Panc1 (cell line): ENCODE results near the gene SLC9A9. TPM values are rescaled to one million over a fixed set of nuclear protein-coding genes. Genes with fewer than 3 reads are reported as not detected.

Experiments used
- ATAC-seq: fragments of 200-7000 bp; cut with Tn5 transposase; 2 replicates; pipeline ENCODE4 v1.9.1; 2020; ENCODE audit warnings: mild to moderate bottlenecking, moderate library complexity
- BruUV-seq: library from RNA; stranded (reverse); fragments of 400-500 nt; replicated peaks from 2 replicates; lab custom pipeline; 2021; lab: Mats Ljungman, UMichigan
- CTCF ChIA-PET: fragments of 300-600 bp; sonication (Branson Sonifier 250); formaldehyde crosslinking; loops from one replicate; lab custom pipeline; 2022; ENCODE audit warnings: antibody characterized with exemption; lab: Charles Lee
- POLR2A ChIA-PET: fragments of 300-600 bp; sonication (Branson Sonifier 250); formaldehyde crosslinking; loops from one replicate; lab custom pipeline; 2022; ENCODE audit warnings: antibody characterized with exemption; lab: Charles Lee
- DNase-seq: peaks from one replicate; pipeline ENCODE4 v3.0.0-alpha.2; 2010; ENCODE audit warnings: low read depth, low spot score
- H3K27ac ChIP-seq: 2 replicates; pipeline ENCODE4 v1.5.1; 2011; ENCODE audit warnings: mild to moderate bottlenecking, low read length, inconsistent platforms
- H3K27me3 ChIP-seq: fragments of 200-500 bp; sonication (Bioruptor generic); 2 replicates; pipeline ENCODE4 v1.6.0; 2014; ENCODE audit warnings: low read length, inconsistent platforms; ENCODE audit not compliant: control insufficient read depth, insufficient read depth
- H3K36me3 ChIP-seq: fragments of 200-500 bp; sonication (Bioruptor generic); 2 replicates; pipeline ENCODE4 v1.5.1; 2014; ENCODE audit warnings: inconsistent platforms, mild to moderate bottlenecking, low read length, moderate library complexity; ENCODE audit not compliant: control insufficient read depth, insufficient read depth
- H3K4me1 ChIP-seq: 2 replicates; pipeline ENCODE4 v1.5.1; 2011; ENCODE audit warnings: inconsistent platforms, mild to moderate bottlenecking, low read length, moderate library complexity; ENCODE audit not compliant: control insufficient read depth, insufficient read depth
- H3K4me3 ChIP-seq, 2 experiments: 2 replicates each; pipeline ENCODE4 v1.5.1; 2011 to 2012; ENCODE audit warnings: low read depth in 2 of 2, low read length in 2 of 2, mild to moderate bottlenecking in 2 of 2, inconsistent platforms in 1 of 2, moderate library complexity in 1 of 2
- H3K9me3 ChIP-seq: fragments of 200-500 bp; sonication (Bioruptor generic); 2 replicates; pipeline ENCODE4 v1.5.1; 2014; ENCODE audit warnings: low read depth, mild to moderate bottlenecking, inconsistent platforms, low read length, moderate library complexity; ENCODE audit not compliant: control insufficient read depth, insufficient read depth
- POLR2AphosphoS5 ChIP-seq: IDR thresholded peaks from 2 replicates; pipeline ENCODE4 v1.6.1; 2012; ENCODE audit warnings: mild to moderate bottlenecking, low read depth, low read length, moderate library complexity
- SIN3A ChIP-seq: IDR thresholded peaks from 2 replicates; pipeline ENCODE4 v1.6.1; 2012; ENCODE audit warnings: low read depth, mild to moderate bottlenecking, low read length, moderate library complexity, borderline replicate concordance; ENCODE audit not compliant: insufficient read depth
- TCF7L2 ChIP-seq: IDR thresholded peaks from 2 replicates; pipeline ENCODE4 v1.6.1; 2011; ENCODE audit warnings: mild to moderate bottlenecking, low read depth, low read length, inconsistent platforms
- in situ Hi-C: cut with HindIII; loops from 2 replicates; pipeline ENCODE4 v1.10.0; 2016; ENCODE audit warnings: low sequenced_read_pairs, low pct_unique_long_range_greater_than_20kb
- intact Hi-C: fragments of 100-400 bp; cut with micrococcal nuclease; formaldehyde crosslinking; loops from one replicate; pipeline ENCODE4 v1.10.0; 2022; ENCODE audit not compliant: unreplicated experiment
- total RNA-seq: library from RNA; stranded (reverse); gene quantifications from one replicate; pipeline ENCODE4 v1.2.1, GENCODE V29; 2021; ENCODE audit not compliant: unreplicated experiment
- TF ChIP-seq, protein P1 (sequence below), 2 experiments: IDR thresholded peaks; 2 replicates each; pipeline ENCODE4 v1.6.1; 2011 to 2012; ENCODE audit warnings: low read depth in 2 of 2, control low read depth in 1 of 2, low read length in 1 of 2, mild to moderate bottlenecking in 1 of 2, moderate library complexity in 1 of 2; ENCODE audit not compliant: insufficient read depth in 1 of 2
- TF ChIP-seq, protein P2 (sequence below): fragments of 450-650 bp; IDR thresholded peaks from 2 replicates; pipeline ENCODE4 v1.5.1; 2017; ENCODE audit warnings: mild to moderate bottlenecking

The SLC9A9 gene
- total RNA-seq, 1 experiment from 2014 or later: not detected

DNA sequence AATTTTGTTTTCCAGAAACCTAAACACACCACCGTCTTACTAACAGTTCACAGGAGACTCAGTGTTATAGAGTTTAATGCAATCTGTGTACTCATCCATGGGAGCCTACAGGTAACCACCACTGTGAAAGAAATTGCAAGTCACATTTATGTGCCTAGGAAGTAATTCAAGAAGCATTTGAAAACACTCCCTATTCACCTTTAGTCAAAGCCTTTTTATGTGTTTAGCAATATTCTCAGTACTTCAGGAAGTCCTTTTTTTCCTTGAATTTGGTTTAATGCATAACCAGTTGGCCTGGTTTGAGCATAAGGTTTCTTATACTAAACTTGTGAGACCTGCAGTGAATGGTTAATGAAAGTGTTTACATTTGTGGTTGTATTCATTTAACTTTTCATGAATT, 382.6 kb downstream of the SLC9A9 start:
- TF ChIP-seq POLR2AphosphoS5 (no peak), SIN3A (no peak), TCF7L2 (no peak)
- TF ChIP-seq, protein P1, sequence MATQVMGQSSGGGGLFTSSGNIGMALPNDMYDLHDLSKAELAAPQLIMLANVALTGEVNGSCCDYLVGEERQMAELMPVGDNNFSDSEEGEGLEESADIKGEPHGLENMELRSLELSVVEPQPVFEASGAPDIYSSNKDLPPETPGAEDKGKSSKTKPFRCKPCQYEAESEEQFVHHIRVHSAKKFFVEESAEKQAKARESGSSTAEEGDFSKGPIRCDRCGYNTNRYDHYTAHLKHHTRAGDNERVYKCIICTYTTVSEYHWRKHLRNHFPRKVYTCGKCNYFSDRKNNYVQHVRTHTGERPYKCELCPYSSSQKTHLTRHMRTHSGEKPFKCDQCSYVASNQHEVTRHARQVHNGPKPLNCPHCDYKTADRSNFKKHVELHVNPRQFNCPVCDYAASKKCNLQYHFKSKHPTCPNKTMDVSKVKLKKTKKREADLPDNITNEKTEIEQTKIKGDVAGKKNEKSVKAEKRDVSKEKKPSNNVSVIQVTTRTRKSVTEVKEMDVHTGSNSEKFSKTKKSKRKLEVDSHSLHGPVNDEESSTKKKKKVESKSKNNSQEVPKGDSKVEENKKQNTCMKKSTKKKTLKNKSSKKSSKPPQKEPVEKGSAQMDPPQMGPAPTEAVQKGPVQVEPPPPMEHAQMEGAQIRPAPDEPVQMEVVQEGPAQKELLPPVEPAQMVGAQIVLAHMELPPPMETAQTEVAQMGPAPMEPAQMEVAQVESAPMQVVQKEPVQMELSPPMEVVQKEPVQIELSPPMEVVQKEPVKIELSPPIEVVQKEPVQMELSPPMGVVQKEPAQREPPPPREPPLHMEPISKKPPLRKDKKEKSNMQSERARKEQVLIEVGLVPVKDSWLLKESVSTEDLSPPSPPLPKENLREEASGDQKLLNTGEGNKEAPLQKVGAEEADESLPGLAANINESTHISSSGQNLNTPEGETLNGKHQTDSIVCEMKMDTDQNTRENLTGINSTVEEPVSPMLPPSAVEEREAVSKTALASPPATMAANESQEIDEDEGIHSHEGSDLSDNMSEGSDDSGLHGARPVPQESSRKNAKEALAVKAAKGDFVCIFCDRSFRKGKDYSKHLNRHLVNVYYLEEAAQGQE (IDR thresholded peaks at IDR 0.05; ENCODE audit: insufficient read depth in 1 of 2, low read depth in 2 of 2, low read length in 1 of 2): no peak
- TF ChIP-seq, protein P2, sequence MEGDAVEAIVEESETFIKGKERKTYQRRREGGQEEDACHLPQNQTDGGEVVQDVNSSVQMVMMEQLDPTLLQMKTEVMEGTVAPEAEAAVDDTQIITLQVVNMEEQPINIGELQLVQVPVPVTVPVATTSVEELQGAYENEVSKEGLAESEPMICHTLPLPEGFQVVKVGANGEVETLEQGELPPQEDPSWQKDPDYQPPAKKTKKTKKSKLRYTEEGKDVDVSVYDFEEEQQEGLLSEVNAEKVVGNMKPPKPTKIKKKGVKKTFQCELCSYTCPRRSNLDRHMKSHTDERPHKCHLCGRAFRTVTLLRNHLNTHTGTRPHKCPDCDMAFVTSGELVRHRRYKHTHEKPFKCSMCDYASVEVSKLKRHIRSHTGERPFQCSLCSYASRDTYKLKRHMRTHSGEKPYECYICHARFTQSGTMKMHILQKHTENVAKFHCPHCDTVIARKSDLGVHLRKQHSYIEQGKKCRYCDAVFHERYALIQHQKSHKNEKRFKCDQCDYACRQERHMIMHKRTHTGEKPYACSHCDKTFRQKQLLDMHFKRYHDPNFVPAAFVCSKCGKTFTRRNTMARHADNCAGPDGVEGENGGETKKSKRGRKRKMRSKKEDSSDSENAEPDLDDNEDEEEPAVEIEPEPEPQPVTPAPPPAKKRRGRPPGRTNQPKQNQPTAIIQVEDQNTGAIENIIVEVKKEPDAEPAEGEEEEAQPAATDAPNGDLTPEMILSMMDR: no peak
- in situ Hi-C loops: no loop called here
- Histone ChIP-seq H3K27me3 (no peaks in the 10 kb centered on the region), H3K4me3 (no peak overlapping the region), H3K4me1 (no peaks in the 10 kb centered on the region), H3K27ac (no peak overlapping the region), H3K9me3 (no peaks in the 10 kb centered on the region), H3K36me3 (no peaks in the 10 kb centered on the region)
- ChIA-PET POLR2A (no interaction called here), CTCF (no interaction called here)
- ATAC-seq (no peak), DNase-seq (no peak)
- no TSS peak for BruUV-seq
- intact Hi-C loops: no loop called here

DNA sequence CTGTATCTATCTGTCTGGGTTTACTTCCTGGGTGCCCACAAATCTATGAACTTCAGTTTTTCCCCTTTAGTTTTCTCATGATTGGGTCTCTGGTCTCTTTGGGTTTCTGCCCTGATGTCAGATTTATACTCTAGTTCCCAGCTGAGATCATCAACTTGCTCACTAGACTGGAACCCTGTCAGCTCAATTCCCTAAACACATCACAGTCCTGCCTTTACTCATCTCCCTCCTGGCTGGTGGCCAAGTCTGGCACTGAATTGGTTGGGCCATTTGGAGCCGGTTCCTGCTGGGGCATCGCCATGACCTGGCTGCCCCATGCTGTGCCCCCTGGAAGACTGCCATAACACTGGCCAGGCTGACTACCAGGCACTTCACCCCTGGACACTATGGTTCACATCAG, 383.4 kb downstream of the SLC9A9 start:
- ChIA-PET CTCF (no interaction called here), POLR2A (no interaction called here)
- DNase-seq (no peak), ATAC-seq (no peak)
- TF ChIP-seq POLR2AphosphoS5: no peak
- no peak for TF ChIP-seq TCF7L2
- TF ChIP-seq, protein P1 (IDR thresholded peaks at IDR 0.05; ENCODE audit: insufficient read depth in 1 of 2, low read depth in 2 of 2, low read length in 1 of 2): no peak
- TF ChIP-seq, protein P2: no peak
- TF ChIP-seq SIN3A: no peak
- H3K27me3 ChIP-seq: no peaks in the 10 kb centered on the region
- no peaks in the 10 kb centered on the region for H3K9me3 ChIP-seq
- BruUV-seq: no TSS peak
- intact Hi-C loops: no loop called here
- H3K36me3 ChIP-seq: no peaks in the 10 kb centered on the region
- no peak overlapping the region for H3K27ac ChIP-seq
- H3K4me1 ChIP-seq: no peaks in the 10 kb centered on the region
- H3K4me3 ChIP-seq: no peak overlapping the region
- in situ Hi-C loops: no loop called here
